GM13976 (cell line): ENCODE measurements around the gene SEMG1.

ENCODE experiments used
- DNase-seq: peaks from one replicate; pipeline ENCODE4 v3.0.0; 2012; ENCODE audit warnings: low spot score
- CTCF ChIP-seq: IDR thresholded peaks from 2 replicates; pipeline ENCODE4 v1.5.1; 2012; ENCODE audit warnings: borderline replicate concordance, mild to moderate bottlenecking; ENCODE audit not compliant: insufficient read depth; ENCODE audit errors: extremely low read depth, missing control alignments, control extremely low read depth
- in situ Hi-C: fragments of 300-500 bp; cut with MboI; formaldehyde crosslinking; loops from one replicate; pipeline ENCODE4 v1.12.0; 2022; ENCODE audit warnings: low sequenced_read_pairs, mixed read lengths, inconsistent platforms; ENCODE audit not compliant: unreplicated experiment

Gene SEMG1

GRCh38 chr20:45218124-45218523, 11.3 kb downstream of the SEMG1 start:
- no peak for TF ChIP-seq CTCF
- DNase-seq: no peak
- in situ Hi-C loops: no loop called here

GRCh38 chr20:45218636-45219035, 11.8 kb downstream of the SEMG1 start:
- in situ Hi-C loops: no loop called here
- TF ChIP-seq CTCF: no peak
- no peak for DNase-seq

- TF ChIP-seq CTCF: no peak
- DNase-seq: no peak
- in situ Hi-C loops: no loop called here
Observed at GRCh38 chr20:45221076-45221475, 14.2 kb downstream of the SEMG1 start, which contains the start of gene SEMG2. SEMG2 (plus strand) TSS chr20:45221373; CDS start chr20:45221390, 17 bp downstream.

GRCh38 chr20:45223136-45223535, 16.3 kb downstream of the SEMG1 start:
- no peak for DNase-seq
- in situ Hi-C loops: no loop called here
- no peak for TF ChIP-seq CTCF

- in situ Hi-C loops: no loop called here
- no peak for DNase-seq
- TF ChIP-seq CTCF: no peak
Observed at GRCh38 chr20:45226287-45226686, 19.5 kb downstream of the SEMG1 start.

GRCh38 chr20:45229264-45230056, 22.6 kb downstream of the SEMG1 start:
- TF ChIP-seq CTCF: peak; percentile 41
- in situ Hi-C loops: no loop called here
- DNase-seq: peak; percentile 30

- in situ Hi-C loops: no loop called here
- DNase-seq: no peak
- no peak for TF ChIP-seq CTCF
Observed at GRCh38 chr20:45230631-45231030, 23.8 kb downstream of the SEMG1 start.
